C1 segment of cervical spinal cord (tissue), 14 donors: Measurements from ENCODE around the gene CSTF1.

Experiments used
- DNase-seq, 14 donors: peaks; one replicate each; lab custom pipeline; 2025; lab: John Stamatoyannopoulos, UW

Gene CSTF1

GRCh38 chr20:56392132-56392880 is at the start of gene CSTF1, which contains the start of gene AURKA:
Gene CSTF1, plus strand, starts transcription at chr20:56392645. Its CDS starts 2,908 bp downstream, at chr20:56395553.
Gene AURKA, minus strand, starts transcription at chr20:56392215. Its CDS starts 4,018 bp downstream, at chr20:56388197.
- DNase-seq = peak; percentile 86 to 100 (median 98)

GRCh38 chr20:56342783-56343182 is 49.7 kb upstream of the CSTF1 start:
- no peak for DNase-seq

- peak in 5 of 14 donors; percentile 2 to 33 (median 6) for DNase-seq
Observed at GRCh38 chr20:56343861-56344381, 48.5 kb upstream of the CSTF1 start.

- no peak for DNase-seq
Observed at GRCh38 chr20:56345911-56346310, 46.5 kb upstream of the CSTF1 start.

GRCh38 chr20:56347628-56348304 is 44.7 kb upstream of the CSTF1 start:
- DNase-seq = no peak

- no peak for DNase-seq
Observed at GRCh38 chr20:56348305-56348693, 44.1 kb upstream of the CSTF1 start.

- DNase-seq = no peak
Observed at GRCh38 chr20:56348746-56349145, 43.7 kb upstream of the CSTF1 start.

GRCh38 chr20:56350842-56351241 is 41.6 kb upstream of the CSTF1 start:
- DNase-seq = no peak

- no peak for DNase-seq
Observed at GRCh38 chr20:56352345-56353055, 39.9 kb upstream of the CSTF1 start.

GRCh38 chr20:56353356-56353755 is 39.1 kb upstream of the CSTF1 start:
- DNase-seq = no peak

GRCh38 chr20:56358070-56358469 is 34.4 kb upstream of the CSTF1 start:
- no peak for DNase-seq

GRCh38 chr20:56358600-56359211 is 33.7 kb upstream of the CSTF1 start, which contains the start of gene FAM210B:
Gene FAM210B, plus strand, starts transcription at chr20:56358974. Its CDS starts 32 bp downstream, at chr20:56359006.
- peak; percentile 1 to 90 (median 72) for DNase-seq

- DNase-seq = peak in 12 of 14 donors; percentile 8 to 62 (median 36)
Observed at GRCh38 chr20:56359212-56360132, 33.0 kb upstream of the CSTF1 start.

GRCh38 chr20:56360133-56360907 is 32.1 kb upstream of the CSTF1 start:
- peak in 1 of 14 donors; percentile 36 for DNase-seq

GRCh38 chr20:56360908-56361205 is 31.6 kb upstream of the CSTF1 start:
- DNase-seq = no peak

GRCh38 chr20:56361900-56362299 is 30.5 kb upstream of the CSTF1 start:
- DNase-seq = no peak

- DNase-seq = no peak
Observed at GRCh38 chr20:56362833-56363413, 29.5 kb upstream of the CSTF1 start.

GRCh38 chr20:56363491-56363890 is 29.0 kb upstream of the CSTF1 start:
- DNase-seq = no peak
